Measurements from ENCODE around the gene BICRAL.

DNA sequence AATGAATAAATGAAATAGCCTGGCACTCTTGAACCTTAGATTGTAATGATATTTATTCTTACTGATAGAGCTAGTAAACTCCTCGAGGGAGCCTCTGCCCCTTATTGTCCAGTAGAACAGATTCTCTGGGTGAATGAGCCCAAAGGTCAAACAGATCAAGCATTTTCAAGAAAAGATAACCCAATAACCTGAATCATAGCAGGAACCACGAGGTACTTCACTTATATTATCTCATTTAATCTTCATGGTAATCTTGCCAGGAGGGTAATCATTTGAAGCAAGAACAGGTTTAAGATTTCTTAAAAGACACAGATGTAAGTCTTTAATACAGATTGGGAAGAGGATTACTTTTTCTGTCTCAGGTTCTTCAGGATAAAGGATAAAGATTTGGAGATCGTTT lies 18.9 kb upstream of the BICRAL start:
- TF ChIP-seq, protein P1, sequence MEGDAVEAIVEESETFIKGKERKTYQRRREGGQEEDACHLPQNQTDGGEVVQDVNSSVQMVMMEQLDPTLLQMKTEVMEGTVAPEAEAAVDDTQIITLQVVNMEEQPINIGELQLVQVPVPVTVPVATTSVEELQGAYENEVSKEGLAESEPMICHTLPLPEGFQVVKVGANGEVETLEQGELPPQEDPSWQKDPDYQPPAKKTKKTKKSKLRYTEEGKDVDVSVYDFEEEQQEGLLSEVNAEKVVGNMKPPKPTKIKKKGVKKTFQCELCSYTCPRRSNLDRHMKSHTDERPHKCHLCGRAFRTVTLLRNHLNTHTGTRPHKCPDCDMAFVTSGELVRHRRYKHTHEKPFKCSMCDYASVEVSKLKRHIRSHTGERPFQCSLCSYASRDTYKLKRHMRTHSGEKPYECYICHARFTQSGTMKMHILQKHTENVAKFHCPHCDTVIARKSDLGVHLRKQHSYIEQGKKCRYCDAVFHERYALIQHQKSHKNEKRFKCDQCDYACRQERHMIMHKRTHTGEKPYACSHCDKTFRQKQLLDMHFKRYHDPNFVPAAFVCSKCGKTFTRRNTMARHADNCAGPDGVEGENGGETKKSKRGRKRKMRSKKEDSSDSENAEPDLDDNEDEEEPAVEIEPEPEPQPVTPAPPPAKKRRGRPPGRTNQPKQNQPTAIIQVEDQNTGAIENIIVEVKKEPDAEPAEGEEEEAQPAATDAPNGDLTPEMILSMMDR (IDR thresholded peaks at IDR 0.05): no peak
- TF ChIP-seq EZH2phosphoT487 (IDR thresholded peaks at IDR 0.05; ENCODE audit: borderline replicate concordance, low read depth): no peak
- no peak for TF ChIP-seq FOXM1 (IDR thresholded peaks at IDR 0.05; ENCODE audit: low read depth)
- TF ChIP-seq FOXJ3 (CRISPR knock-in tag; IDR thresholded peaks at IDR 0.05): no peak
- no peak for TF ChIP-seq PBX3 (IDR thresholded peaks at IDR 0.05)
- TF ChIP-seq SIN3A (IDR thresholded peaks at IDR 0.05; ENCODE audit: borderline replicate concordance, low read depth, low read length): no peak
- TF ChIP-seq NFIC (IDR thresholded peaks at IDR 0.05; ENCODE audit: borderline replicate concordance): no peak
- no peak for TF ChIP-seq MAX (IDR thresholded peaks at IDR 0.05; ENCODE audit: low read depth)
- TF ChIP-seq GABPA (IDR thresholded peaks at IDR 0.05; ENCODE audit: low read depth): no peak
